H1 (cell line): ENCODE measurements around the gene LAMC3. TPM values are rescaled to one million over a fixed set of nuclear protein-coding genes. Genes with fewer than 3 reads are reported as not detected.

ENCODE experiments used
- ATF3 ChIP-seq: IDR thresholded peaks from 2 replicates; pipeline ENCODE4 v1.6.1; 2011; ENCODE audit warnings: low read depth, mild to moderate bottlenecking, low read length; ENCODE audit not compliant: insufficient read depth
- CBX5 ChIP-seq: fragments of 300-800, 300-1000 bp; sonication (generic); IDR thresholded peaks from 2 replicates; pipeline ENCODE4 v1.7.1; 2016; ENCODE audit warnings: antibody characterized with exemption, low read length, low read depth
- CHD1 ChIP-seq: IDR thresholded peaks from 2 replicates; pipeline ENCODE4 v1.6.1; 2012; ENCODE audit warnings: low read depth, low read length, improper control_type of control experiment
- EZH2 ChIP-seq: fragments of 200-600 bp; sonication (generic); IDR thresholded peaks from 2 replicates; pipeline ENCODE4 v1.7.1; 2012; ENCODE audit warnings: low read depth, mild to moderate bottlenecking, moderate library complexity, low read length, inconsistent platforms; ENCODE audit not compliant: severe bottlenecking
- GABPA ChIP-seq: IDR thresholded peaks from 2 replicates; pipeline ENCODE4 v1.6.1; 2011; ENCODE audit warnings: mild to moderate bottlenecking, low read length, moderate library complexity, borderline replicate concordance; ENCODE audit not compliant: insufficient read depth
- HDAC2 ChIP-seq, 2 experiments: fragments of 300-600 bp in 1 of 2; sonication (generic) in 1 of 2; IDR thresholded peaks; 2 replicates each; pipeline ENCODE4 v1.6.1; 2011 to 2012; ENCODE audit warnings: low read depth in 2 of 2, low read length in 2 of 2, mild to moderate bottlenecking in 2 of 2, moderate library complexity in 2 of 2, borderline replicate concordance in 1 of 2, inconsistent platforms in 1 of 2
- JUN ChIP-seq: IDR thresholded peaks from 2 replicates; pipeline ENCODE4 v1.6.1; 2011; ENCODE audit warnings: low read depth, mild to moderate bottlenecking, improper control_type of control experiment, low read length
- KDM5A ChIP-seq: fragments of 200-600 bp; IDR thresholded peaks from 2 replicates; pipeline ENCODE4 v1.7.1; 2012; ENCODE audit warnings: mild to moderate bottlenecking, low read length, inconsistent platforms, mixed read lengths
- MAX ChIP-seq: IDR thresholded peaks from 2 replicates; pipeline ENCODE4 v1.6.1; 2012; ENCODE audit warnings: inconsistent platforms
- NRF1 ChIP-seq: IDR thresholded peaks from 2 replicates; pipeline ENCODE4 v1.6.1; 2011; ENCODE audit warnings: mild to moderate bottlenecking, low read depth, low read length, improper control_type of control experiment
- PHF8 ChIP-seq: fragments of 200-600 bp; sonication (generic); conservative IDR thresholded peaks from 2 replicates; pipeline ENCODE4 v1.7.1; 2012; ENCODE audit warnings: low read depth, mild to moderate bottlenecking, inconsistent platforms, low read length, moderate library complexity
- POU5F1 ChIP-seq: IDR thresholded peaks from 2 replicates; pipeline ENCODE4 v1.6.1; 2011; ENCODE audit warnings: low read depth, mild to moderate bottlenecking, low read length, moderate library complexity
- RNF2 ChIP-seq: fragments of 200-900, 300-1000 bp; sonication (generic); IDR thresholded peaks from 2 replicates; pipeline ENCODE4 v1.7.1; 2016; ENCODE audit warnings: borderline replicate concordance, low read depth, mild to moderate bottlenecking, antibody characterized with exemption, low read length; ENCODE audit not compliant: poor library complexity, severe bottlenecking; ENCODE audit errors: missing control alignments
- RXRA ChIP-seq: IDR thresholded peaks from 2 replicates; pipeline ENCODE4 v1.6.1; 2011; ENCODE audit warnings: low read depth, mild to moderate bottlenecking, low read length, moderate library complexity; ENCODE audit not compliant: insufficient read depth
- SIRT6 ChIP-seq: IDR thresholded peaks from one replicate; pipeline ENCODE4 v1.7.1; 2012; ENCODE audit warnings: low read length, inconsistent platforms
- SP1 ChIP-seq: IDR thresholded peaks from 2 replicates; pipeline ENCODE4 v1.6.1; 2011; ENCODE audit warnings: low read depth, low read length
- SP2 ChIP-seq: IDR thresholded peaks from 2 replicates; pipeline ENCODE4 v1.6.1; 2012; ENCODE audit warnings: mild to moderate bottlenecking, low read length, inconsistent platforms
- TAF1 ChIP-seq: IDR thresholded peaks from 2 replicates; pipeline ENCODE4 v1.6.1; 2011; ENCODE audit warnings: mild to moderate bottlenecking, low read depth, low read length
- TAF7 ChIP-seq: optimal IDR thresholded peaks from 2 replicates; pipeline ENCODE3; 2011; ENCODE audit warnings: low read depth, mild to moderate bottlenecking, inconsistent platforms, low read length, moderate library complexity, borderline replicate concordance
- ZNF274 ChIP-seq: IDR thresholded peaks from 2 replicates; pipeline ENCODE4 v1.7.0; 2012; ENCODE audit warnings: low read length, borderline replicate concordance; ENCODE audit errors: extremely low read depth
- polyA plus RNA-seq, 7 experiments: library from polyadenylated mRNA; depleted of rRNA in 3 of 7; stranded (reverse) in 5 of 7; unstranded in 2 of 7; fragments of >200 nt in 5 of 7; fragments of 200-250 nt in 2 of 7; gene quantifications; 1 replicate in 5 of 7; 2 replicates in 1 of 7; 4 replicates in 1 of 7; pipeline versions ENCODE4 v1.2.1 to v1.2.3, GENCODE V29; 2011 to 2013; ENCODE audit warnings: missing spikeins in 2 of 7, mixed read lengths in 2 of 7
- total RNA-seq: library from RNA; stranded (reverse); fragmentation: NEBNext Ultra II Directional; extraction: Animal tissue kit (Norgen Biotek cat#: 25700); gene quantifications from 2 replicates; pipeline ENCODE4 v1.2.1, GENCODE V29; 2021
- TF ChIP-seq, protein P1 (sequence below), 3 experiments: IDR thresholded peaks; 1 replicate in 2 of 3; 2 replicates in 1 of 3; pipeline versions ENCODE4 v1.5.1 to v1.6.1; 2011; ENCODE audit warnings: low read length in 3 of 3, mild to moderate bottlenecking in 3 of 3, inconsistent platforms in 2 of 3, low read depth in 1 of 3, moderate library complexity in 1 of 3; ENCODE audit not compliant: insufficient read depth in 1 of 3; ENCODE audit errors: control extremely low read depth in 1 of 3

LAMC3 gene
- total and polyA plus RNA-seq, 2 of the 8 experiments (the other 6 are each of a cell fraction or from before 2014, with no cell fraction given): 9.3 to 12.3 TPM

- TF ChIP-seq EZH2: no peak
- no peak for TF ChIP-seq POU5F1
- TF ChIP-seq HDAC2 (IDR thresholded peaks at IDR 0.05; ENCODE audit: borderline replicate concordance in 1 of 2, low read depth in 2 of 2, low read length in 2 of 2): no peak
- no peak for TF ChIP-seq PHF8
- no peak for TF ChIP-seq RXRA
- TF ChIP-seq GABPA: peak; percentile 63; the same call in 1 of the 2 replicates
- no peak for TF ChIP-seq SIRT6
- TF ChIP-seq, protein P1, sequence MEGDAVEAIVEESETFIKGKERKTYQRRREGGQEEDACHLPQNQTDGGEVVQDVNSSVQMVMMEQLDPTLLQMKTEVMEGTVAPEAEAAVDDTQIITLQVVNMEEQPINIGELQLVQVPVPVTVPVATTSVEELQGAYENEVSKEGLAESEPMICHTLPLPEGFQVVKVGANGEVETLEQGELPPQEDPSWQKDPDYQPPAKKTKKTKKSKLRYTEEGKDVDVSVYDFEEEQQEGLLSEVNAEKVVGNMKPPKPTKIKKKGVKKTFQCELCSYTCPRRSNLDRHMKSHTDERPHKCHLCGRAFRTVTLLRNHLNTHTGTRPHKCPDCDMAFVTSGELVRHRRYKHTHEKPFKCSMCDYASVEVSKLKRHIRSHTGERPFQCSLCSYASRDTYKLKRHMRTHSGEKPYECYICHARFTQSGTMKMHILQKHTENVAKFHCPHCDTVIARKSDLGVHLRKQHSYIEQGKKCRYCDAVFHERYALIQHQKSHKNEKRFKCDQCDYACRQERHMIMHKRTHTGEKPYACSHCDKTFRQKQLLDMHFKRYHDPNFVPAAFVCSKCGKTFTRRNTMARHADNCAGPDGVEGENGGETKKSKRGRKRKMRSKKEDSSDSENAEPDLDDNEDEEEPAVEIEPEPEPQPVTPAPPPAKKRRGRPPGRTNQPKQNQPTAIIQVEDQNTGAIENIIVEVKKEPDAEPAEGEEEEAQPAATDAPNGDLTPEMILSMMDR (IDR thresholded peaks at IDR 0.05; ENCODE audit: control extremely low read depth in 1 of 3, insufficient read depth in 1 of 3, low read depth in 1 of 3, low read length in 3 of 3): peak in 2 of 3 experiments; percentile 96 to 99; a peak in 3 of 4 replicates
- no peak for TF ChIP-seq JUN
- no peak for TF ChIP-seq RNF2
- no peak for TF ChIP-seq KDM5A
- TF ChIP-seq MAX: peak; percentile 84
- TF ChIP-seq TAF1: no peak
- TF ChIP-seq ATF3: no peak
- no peak for TF ChIP-seq SP2
- TF ChIP-seq TAF7: no peak
- TF ChIP-seq NRF1: no peak
- no peak for TF ChIP-seq SP1
- TF ChIP-seq CHD1: no peak
- no peak for TF ChIP-seq ZNF274
- no peak for TF ChIP-seq CBX5
Observed at GRCh38 chr9:130997925-130998596, 10.9 kb upstream of the LAMC3 start (continued).
